KBM-7 (cell line): ENCODE data around the gene PRKAR1B.

ENCODE experiments used
- DNase-seq: peaks from one replicate; pipeline ENCODE4 v3.0.0-alpha.2; 2015
- in situ Hi-C: fragments of 300-500 bp; cut with MboI; formaldehyde crosslinking; loops from 2 replicates; pipeline ENCODE4 v1.14.3; 2020; ENCODE audit warnings: low sequenced_read_pairs, low pct_unique_long_range_greater_than_20kb, mixed read lengths

PRKAR1B gene

GRCh38 chr7:727104-727805 lies at the start of gene PRKAR1B:
PRKAR1B (minus strand) TSS chr7:727281; CDS start chr7:711505, 15,776 bp downstream.
- no peak for DNase-seq

GRCh38 chr7:776381-776780 lies 49.3 kb upstream of the PRKAR1B start:
- DNase-seq = no peak
- in situ Hi-C loops = no loop called here

More at GRCh38 chr7:727104-727805, at the start of gene PRKAR1B:
- in situ Hi-C loops = no loop called here

GRCh38 chr7:774161-775109 lies 47.4 kb upstream of the PRKAR1B start:
- peak; percentile 25 for DNase-seq
- in situ Hi-C loops = no loop called here

- in situ Hi-C loops = no loop called here
Observed at GRCh38 chr7:773622-773915, 46.5 kb upstream of the PRKAR1B start.

GRCh38 chr7:772861-773621 lies 46.0 kb upstream of the PRKAR1B start:
- in situ Hi-C loops = no loop called here
- DNase-seq = no peak

More at GRCh38 chr7:773622-773915, 46.5 kb upstream of the PRKAR1B start:
- no peak for DNase-seq

- in situ Hi-C loops = no loop called here
Observed at GRCh38 chr7:772392-772791, 45.3 kb upstream of the PRKAR1B start.

GRCh38 chr7:772005-772294 lies 44.9 kb upstream of the PRKAR1B start:
- DNase-seq = no peak
- in situ Hi-C loops = no loop called here

More at GRCh38 chr7:772392-772791, 45.3 kb upstream of the PRKAR1B start:
- DNase-seq = no peak

- DNase-seq = no peak
- in situ Hi-C loops = no loop called here
Observed at GRCh38 chr7:771234-772004, 44.3 kb upstream of the PRKAR1B start.

GRCh38 chr7:770741-771166 lies 43.7 kb upstream of the PRKAR1B start:
- in situ Hi-C loops = no loop called here
- no peak for DNase-seq

- no peak for DNase-seq
- in situ Hi-C loops = no loop called here
Observed at GRCh38 chr7:770336-770735, 43.3 kb upstream of the PRKAR1B start.

GRCh38 chr7:768881-769504 lies 41.9 kb upstream of the PRKAR1B start:
- in situ Hi-C loops = no loop called here
- DNase-seq = no peak

- no peak for DNase-seq
- in situ Hi-C loops = no loop called here
Observed at GRCh38 chr7:767941-768731, 41.1 kb upstream of the PRKAR1B start.

- in situ Hi-C loops = no loop called here
- DNase-seq = no peak
Observed at GRCh38 chr7:767580-767940, 40.5 kb upstream of the PRKAR1B start.

- in situ Hi-C loops = no loop called here
- no peak for DNase-seq
Observed at GRCh38 chr7:765383-765782, 38.3 kb upstream of the PRKAR1B start.

- no peak for DNase-seq
- in situ Hi-C loops = no loop called here
Observed at GRCh38 chr7:763762-764161, 36.7 kb upstream of the PRKAR1B start.

- peak; percentile 45 for DNase-seq
- in situ Hi-C loops = no loop called here
Observed at GRCh38 chr7:762885-763284, 35.8 kb upstream of the PRKAR1B start.

GRCh38 chr7:761631-762030 lies 34.5 kb upstream of the PRKAR1B start:
- DNase-seq = no peak
- in situ Hi-C loops = no loop called here

GRCh38 chr7:761101-761500 lies 34.0 kb upstream of the PRKAR1B start:
- DNase-seq = no peak
- in situ Hi-C loops = no loop called here
